GM23248 (cell line): ENCODE results near the gene SMCP.

ENCODE experiments used
- EZH2 ChIP-seq: fragments of 200-600 bp; sonication (generic); IDR thresholded peaks from 2 replicates; pipeline ENCODE4 v1.6.1; 2018; ENCODE audit warnings: antibody characterized with exemption, mild to moderate bottlenecking; ENCODE audit not compliant: insufficient read depth, poor library complexity, severe bottlenecking
- EZH2phosphoT487 ChIP-seq: fragments of 200-600 bp; sonication (generic); IDR thresholded peaks from 2 replicates; pipeline ENCODE4 v1.6.1; 2018; ENCODE audit warnings: antibody characterized with exemption, moderate library complexity, mild to moderate bottlenecking, low read depth; ENCODE audit not compliant: insufficient read depth

- TF ChIP-seq EZH2: no peak
- TF ChIP-seq EZH2phosphoT487: no peak
These were observed 54.2 kb downstream of the SMCP start for GRCh38 chr1:152932170-152932811.
